GM08714 (cell line): ENCODE measurements around the gene BCAN.
A peak's percentile ranks its signal among the peaks of the same experiment; 100 is the strongest.

Experiments used
- H3K4me3 ChIP-seq: fragments of 200-500 bp; sonication (Bioruptor generic); 2 replicates; pipeline ENCODE4 v1.5.1; 2014; ENCODE audit warnings: mild to moderate bottlenecking, low read length, inconsistent platforms
- ZNF274 ChIP-seq: IDR thresholded peaks from 2 replicates; pipeline ENCODE4 v1.6.1; 2012; ENCODE audit warnings: mild to moderate bottlenecking, low read depth, low read length

The BCAN gene

DNA sequence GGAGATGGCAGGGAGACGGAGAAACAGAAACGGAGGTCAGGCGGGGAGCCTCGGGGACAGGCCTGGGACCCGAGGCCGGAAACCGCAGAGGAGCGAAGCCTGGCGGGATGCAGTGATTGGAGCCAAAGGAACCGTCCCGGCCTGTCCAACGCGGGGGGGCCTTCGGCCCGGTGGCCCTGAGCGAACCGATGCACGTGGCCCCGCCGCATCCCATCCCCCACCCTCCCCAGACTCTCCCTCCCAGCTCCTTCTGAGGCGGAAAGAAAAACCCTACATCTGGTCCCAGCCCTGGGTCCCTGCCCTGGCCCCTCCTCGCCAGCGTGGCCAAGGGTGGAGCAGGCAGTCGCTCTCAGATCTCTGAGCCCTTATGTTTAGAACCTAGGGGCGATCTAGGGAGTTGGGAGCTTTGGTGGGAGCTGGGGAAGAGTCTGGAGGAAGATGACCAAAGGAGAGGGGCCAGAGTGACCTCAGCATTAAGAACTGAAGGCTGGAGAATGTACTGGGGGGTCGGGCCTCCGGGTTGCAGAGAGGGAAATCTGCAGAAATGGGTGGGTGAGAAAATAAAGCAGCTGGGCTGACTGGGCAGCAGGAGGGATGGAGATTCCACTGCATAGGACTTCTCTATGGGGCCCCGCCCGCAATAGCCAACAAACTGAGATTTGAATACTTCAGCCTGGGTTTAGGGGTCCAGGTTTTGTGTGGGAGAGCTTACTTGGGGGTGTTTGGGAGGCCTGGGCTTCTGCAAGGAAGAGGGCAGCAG is 64.9 kb downstream of the BCAN start:
- H3K4me3 ChIP-seq = peak overlapping the region; percentile 6; the same call in 1 of the 2 replicates
- no peak for TF ChIP-seq ZNF274

- H3K4me3 ChIP-seq = no peak overlapping the region
These were observed 65.7 kb downstream of the BCAN start for GRCh38 chr1:156707417-156708217.

DNA sequence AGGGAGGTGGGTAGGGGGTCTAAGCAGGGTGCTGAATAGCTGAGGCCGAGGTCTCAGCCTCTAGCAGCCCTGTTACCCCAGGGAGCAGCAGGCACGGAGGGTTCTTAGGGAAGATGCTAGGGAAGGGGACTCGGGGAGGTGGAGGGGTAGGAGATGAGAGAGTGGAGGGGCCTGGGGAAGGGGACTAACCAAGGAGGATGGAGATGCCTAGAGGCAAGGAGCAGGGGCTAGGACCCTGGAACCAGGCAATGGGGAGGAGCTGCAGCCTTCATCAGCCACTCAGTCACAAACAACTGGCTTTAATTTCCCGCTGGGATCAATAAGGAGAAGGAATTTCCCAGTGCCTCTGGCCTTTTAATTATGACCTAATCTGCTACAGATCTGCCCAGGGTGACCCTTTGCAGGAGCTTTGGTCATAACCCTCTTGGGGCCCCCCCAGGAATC is 66.3 kb downstream of the BCAN start:
- no peak overlapping the region for H3K4me3 ChIP-seq
- no peak for TF ChIP-seq ZNF274

More at GRCh38 chr1:156707417-156708217, 65.7 kb downstream of the BCAN start:
- no peak for TF ChIP-seq ZNF274

- H3K4me3 ChIP-seq = no peak overlapping the region
- no peak for TF ChIP-seq ZNF274
These were observed 67.1 kb downstream of the BCAN start for GRCh38 chr1:156709031-156709430.
